ENCODE data around the gene MINDY4. TPM values are rescaled to one million over a fixed set of nuclear protein-coding genes. Genes with fewer than 3 reads are reported as not detected.

MINDY4 gene
- total RNA-seq, 2 experiments from 2014 or later, result 1.3 to 1.7 TPM

- Mint-ChIP-seq H3K27ac (no peak overlapping the region), H3K9me3 (no peaks in the 10 kb centered on the region), H3K27me3 (no peaks in the 10 kb centered on the region), H3K4me3 (no peak overlapping the region), H3K36me3 (ENCODE audit: low read depth) (no peaks in the 10 kb centered on the region), H3K4me1 (ENCODE audit: low read depth) (no peaks in the 10 kb centered on the region)
- ChIA-PET CTCF (interaction anchor here (1.2 kb wide), 1 partner anchor 225 kb away, joined by 4 read pairs; no protein-coding TSS in a partner anchor), POLR2A (no interaction called here)
- TF ChIP-seq CTCF (IDR thresholded peaks at IDR 0.05), result no peak
- intact Hi-C loops (cut with micrococcal nuclease), result no loop called here
- DNase-seq, result no peak
- ATAC-seq, result no peak
Measured at GRCh38 chr7:30897770-30898169, 126.6 kb downstream of the MINDY4 start.

GRCh38 chr7:30898411-30898810, 127.2 kb downstream of the MINDY4 start:
- H3K27ac Mint-ChIP-seq, result no peak overlapping the region
- ATAC-seq (no peak), DNase-seq (no peak)
- no peak overlapping the region for H3K4me3 Mint-ChIP-seq
- H3K36me3 Mint-ChIP-seq (ENCODE audit: low read depth), result no peaks in the 10 kb centered on the region
- POLR2A ChIA-PET, result no interaction called here
- intact Hi-C loops (cut with micrococcal nuclease), result no loop called here
- no peaks in the 10 kb centered on the region for H3K27me3 Mint-ChIP-seq
- no peaks in the 10 kb centered on the region for H3K4me1 Mint-ChIP-seq (ENCODE audit: low read depth)
- no peak for TF ChIP-seq CTCF (IDR thresholded peaks at IDR 0.05)
- no peaks in the 10 kb centered on the region for H3K9me3 Mint-ChIP-seq
- CTCF ChIA-PET, result no interaction called here

GRCh38 chr7:30899066-30899465, 127.8 kb downstream of the MINDY4 start:
- CTCF ChIA-PET, result no interaction called here
- intact Hi-C loops (cut with micrococcal nuclease), result no loop called here
- TF ChIP-seq CTCF (IDR thresholded peaks at IDR 0.05), result no peak
- no peak for DNase-seq
- Mint-ChIP-seq H3K9me3 (no peaks in the 10 kb centered on the region), H3K27ac (no peak overlapping the region), H3K4me3 (no peak overlapping the region), H3K4me1 (ENCODE audit: low read depth) (no peaks in the 10 kb centered on the region), H3K36me3 (ENCODE audit: low read depth) (no peaks in the 10 kb centered on the region), H3K27me3 (no peaks in the 10 kb centered on the region)
- POLR2A ChIA-PET, result no interaction called here
- no peak for ATAC-seq

GRCh38 chr7:30899630-30900029, 128.4 kb downstream of the MINDY4 start:
- H3K4me3 Mint-ChIP-seq, result no peak overlapping the region
- ChIA-PET CTCF (no interaction called here), POLR2A (no interaction called here)
- no peaks in the 10 kb centered on the region for H3K27me3 Mint-ChIP-seq
- no peaks in the 10 kb centered on the region for H3K9me3 Mint-ChIP-seq
- intact Hi-C loops (cut with micrococcal nuclease), result no loop called here
- no peak overlapping the region for H3K27ac Mint-ChIP-seq
- H3K36me3 Mint-ChIP-seq (ENCODE audit: low read depth), result no peaks in the 10 kb centered on the region
- H3K4me1 Mint-ChIP-seq (ENCODE audit: low read depth), result no peaks in the 10 kb centered on the region
- ATAC-seq, result no peak
- TF ChIP-seq CTCF (IDR thresholded peaks at IDR 0.05), result no peak
- DNase-seq, result no peak

GRCh38 chr7:30900053-30900452, 128.8 kb downstream of the MINDY4 start:
- H3K4me3 Mint-ChIP-seq, result no peak overlapping the region
- POLR2A ChIA-PET, result no interaction called here
- H3K9me3 Mint-ChIP-seq, result no peaks in the 10 kb centered on the region
- H3K27ac Mint-ChIP-seq, result no peak overlapping the region
- no peak for DNase-seq
- TF ChIP-seq CTCF (IDR thresholded peaks at IDR 0.05), result no peak
- no peak for ATAC-seq
- CTCF ChIA-PET, result interaction anchor here (1.6 kb wide), 1 partner anchor 39 kb away, joined by 7 read pairs; no protein-coding TSS in a partner anchor
- no peaks in the 10 kb centered on the region for H3K4me1 Mint-ChIP-seq (ENCODE audit: low read depth)
- no peaks in the 10 kb centered on the region for H3K36me3 Mint-ChIP-seq (ENCODE audit: low read depth)
- intact Hi-C loops (cut with micrococcal nuclease), result no loop called here
- H3K27me3 Mint-ChIP-seq, result no peaks in the 10 kb centered on the region
